Mucosa of gallbladder (tissue), 1 donor: ENCODE results near the gene USH2A. TPM values are rescaled to one million over a fixed set of nuclear protein-coding genes. Genes with fewer than 3 reads are reported as not detected.

Experiments
- DNase-seq: peaks from one replicate; pipeline ENCODE4 v3.0.0-alpha.2; 2020; ENCODE audit warnings: low spot score
- total RNA-seq: library from RNA; stranded (reverse); gene quantifications from one replicate; pipeline ENCODE4 v1.2.1, GENCODE V29; 2021
- donor health status: DM: no; HTN: no; CAD: no.

The USH2A gene
- total RNA-seq, 1 donor from 2014 or later, result 0.03 TPM

GRCh38 chr1:216290074-216290473 is 133.2 kb downstream of the USH2A start:
- DNase-seq, result no peak

GRCh38 chr1:216285052-216285451 is 138.2 kb downstream of the USH2A start:
- DNase-seq, result no peak

DNA sequence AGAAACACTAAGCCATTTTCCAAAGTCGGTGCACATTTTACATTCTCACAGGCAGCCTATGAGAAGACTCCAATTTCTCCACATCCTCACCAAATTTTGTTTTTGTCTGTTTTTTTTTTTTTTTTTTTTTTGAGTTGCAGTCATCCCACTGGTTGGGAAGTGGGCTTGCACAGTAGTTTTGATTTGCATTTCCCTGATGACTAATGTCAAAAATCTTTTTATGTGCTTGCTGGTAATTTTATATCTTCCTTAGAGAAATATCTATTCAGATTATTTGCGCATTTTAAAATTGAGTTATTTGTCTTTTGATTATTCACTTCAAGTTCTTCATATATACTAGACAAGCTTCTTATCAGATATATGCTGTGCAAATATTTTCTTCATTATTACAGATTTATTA is 141.5 kb downstream of the USH2A start:
- DNase-seq, result no peak

- no peak for DNase-seq
These were observed 153.0 kb downstream of the USH2A start for GRCh38 chr1:216270086-216270773.

DNA sequence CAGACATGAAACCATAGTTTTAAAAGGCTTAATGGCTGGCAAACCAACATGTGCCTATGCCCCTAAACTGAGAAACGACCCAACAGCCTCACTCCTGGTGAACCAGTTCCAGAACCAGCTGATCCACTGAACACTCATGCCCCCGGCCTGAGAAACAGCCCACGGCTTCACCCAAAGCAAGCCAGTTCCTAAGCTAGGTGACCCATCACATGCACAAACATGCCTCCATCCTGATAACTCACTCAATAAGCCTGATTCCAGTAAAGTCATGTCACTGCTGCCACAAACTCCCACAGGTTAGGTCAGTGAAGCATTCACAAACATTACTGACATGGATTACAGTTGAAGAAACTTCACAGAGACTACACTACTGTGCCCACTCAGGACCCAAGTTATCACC is 161.6 kb downstream of the USH2A start:
- no peak for DNase-seq

- no peak for DNase-seq
These were observed 164.4 kb downstream of the USH2A start for GRCh38 chr1:216258856-216259255.

- no peak for DNase-seq
These were observed 164.9 kb downstream of the USH2A start for GRCh38 chr1:216258386-216258785.

- no peak for DNase-seq
These were observed 172.4 kb downstream of the USH2A start for GRCh38 chr1:216250861-216251260.

DNA sequence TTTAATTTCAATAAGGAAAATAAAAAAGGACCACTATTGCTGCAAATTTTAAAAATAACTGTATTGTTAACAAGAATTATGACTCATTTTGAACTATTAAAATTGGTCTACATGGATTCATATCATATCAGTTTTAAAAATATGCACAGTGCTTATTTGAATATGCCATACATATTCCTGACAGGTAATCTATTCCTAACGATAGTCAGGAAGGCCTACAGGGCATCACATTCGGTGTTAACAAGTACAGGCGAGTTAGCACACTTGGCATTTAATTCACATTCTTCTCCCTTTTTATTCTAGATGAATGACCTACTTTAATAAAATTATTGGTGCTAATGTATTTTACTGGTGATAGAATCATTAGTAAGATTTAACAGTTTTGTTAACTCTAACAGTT is 174.6 kb downstream of the USH2A start:
- no peak for DNase-seq

DNA sequence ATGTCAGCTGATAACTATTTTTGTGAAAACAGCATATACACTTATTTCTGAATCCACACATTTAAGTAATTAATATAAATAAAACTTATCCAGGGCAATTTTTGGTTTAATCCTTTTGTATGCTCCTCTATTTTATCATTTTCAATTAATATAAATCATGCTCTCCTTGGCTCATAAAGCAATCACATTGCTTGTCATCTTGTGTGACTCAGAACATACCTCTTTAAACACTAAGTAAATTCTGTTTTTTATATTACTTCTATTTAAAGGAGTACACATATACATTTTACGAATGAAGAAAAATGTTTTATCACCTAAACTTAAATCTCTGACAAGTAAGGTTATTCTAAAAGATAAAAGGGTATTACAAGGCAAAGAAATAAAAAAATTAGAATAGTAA is 175.3 kb downstream of the USH2A start:
- DNase-seq, result no peak

GRCh38 chr1:216246577-216247203 is 176.6 kb downstream of the USH2A start:
- no peak for DNase-seq

DNA sequence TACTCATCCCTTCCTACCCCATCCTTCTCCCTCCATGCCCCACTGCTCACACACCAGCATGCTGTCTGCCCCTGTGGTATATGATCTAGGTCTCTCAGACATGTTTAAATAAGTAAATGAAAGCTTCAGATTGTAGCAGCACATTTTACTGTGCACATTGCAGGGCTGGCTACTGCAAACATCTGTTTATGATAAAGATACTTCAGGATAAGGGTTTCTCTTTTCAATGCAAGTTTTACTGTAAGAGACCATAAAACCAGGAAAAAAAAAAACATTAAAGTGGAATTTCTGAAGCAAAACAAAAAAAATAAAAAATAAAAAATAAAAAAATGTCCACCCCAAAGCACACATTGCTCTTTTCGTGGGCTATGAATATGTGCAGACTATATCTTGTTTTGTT is 184.4 kb downstream of the USH2A start:
- no peak for DNase-seq

- no peak for DNase-seq
These were observed 185.2 kb downstream of the USH2A start for GRCh38 chr1:216237927-216238542.

DNA sequence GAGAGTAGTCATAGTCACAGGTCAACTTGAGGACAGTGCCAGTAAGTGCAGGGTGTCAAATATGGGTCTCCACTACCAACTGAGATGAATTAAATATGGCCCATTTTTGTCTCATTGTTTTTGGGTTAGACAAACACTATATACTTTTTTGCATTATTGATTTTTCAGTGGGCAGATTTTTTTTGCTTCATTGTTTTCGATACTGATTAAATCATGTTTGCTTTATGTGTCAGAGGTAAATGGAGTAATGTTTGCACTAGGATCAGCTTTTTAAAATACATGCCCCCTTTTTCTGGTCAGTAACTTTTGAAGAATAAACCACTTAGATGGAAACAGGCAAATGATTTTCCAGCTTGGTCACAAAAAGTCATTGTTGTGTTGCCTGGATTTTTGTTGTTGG is 199.0 kb downstream of the USH2A start:
- no peak for DNase-seq

DNA sequence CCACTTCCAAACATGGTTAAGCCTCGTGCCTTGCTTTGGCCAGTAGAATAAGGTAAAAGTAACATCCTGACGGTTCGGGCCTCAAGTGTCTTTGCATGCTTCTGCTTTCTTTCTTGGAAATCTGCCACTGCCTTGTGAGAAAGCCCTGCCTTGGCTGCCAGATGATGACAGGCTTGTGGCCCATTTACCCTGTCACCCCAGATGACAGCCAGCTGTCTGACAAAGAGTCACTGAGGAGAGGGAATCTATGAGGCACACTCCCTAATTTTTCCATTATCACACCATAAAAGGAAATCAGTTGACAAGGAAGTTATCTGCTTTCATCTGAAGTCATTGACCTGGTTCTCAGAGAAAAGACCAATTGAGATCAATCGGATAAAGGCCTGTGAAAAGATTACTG is 199.8 kb downstream of the USH2A start:
- DNase-seq, result peak; percentile 60

- no peak for DNase-seq
These were observed 201.0 kb downstream of the USH2A start for GRCh38 chr1:216222288-216222687.

DNA sequence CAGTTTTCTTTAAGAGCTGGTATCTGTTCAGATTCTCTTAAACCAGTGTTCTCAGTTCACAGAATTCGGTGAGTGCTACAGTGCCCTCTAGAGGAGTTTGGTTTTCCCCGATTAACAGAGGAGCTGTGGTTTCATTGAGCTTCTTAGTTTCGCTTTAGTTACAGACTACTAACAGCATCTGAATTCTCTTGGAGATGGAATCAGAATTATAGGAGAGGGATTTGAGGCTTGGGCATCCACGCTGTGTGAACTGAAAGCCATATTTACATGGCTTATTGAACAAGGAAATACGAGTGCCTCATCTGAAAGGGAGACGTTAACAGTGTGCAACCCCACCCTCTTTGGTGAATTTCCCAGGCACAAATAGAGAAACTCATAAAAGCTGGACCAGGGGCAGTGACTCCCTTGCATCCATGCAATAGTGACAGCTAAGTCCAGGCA is 202.0 kb downstream of the USH2A start:
- DNase-seq, result peak; percentile 72

- no peak for DNase-seq
These were observed 206.9 kb downstream of the USH2A start for GRCh38 chr1:216216305-216216704.

- DNase-seq, result no peak
These were observed 208.1 kb downstream of the USH2A start for GRCh38 chr1:216215169-216215568.

DNA sequence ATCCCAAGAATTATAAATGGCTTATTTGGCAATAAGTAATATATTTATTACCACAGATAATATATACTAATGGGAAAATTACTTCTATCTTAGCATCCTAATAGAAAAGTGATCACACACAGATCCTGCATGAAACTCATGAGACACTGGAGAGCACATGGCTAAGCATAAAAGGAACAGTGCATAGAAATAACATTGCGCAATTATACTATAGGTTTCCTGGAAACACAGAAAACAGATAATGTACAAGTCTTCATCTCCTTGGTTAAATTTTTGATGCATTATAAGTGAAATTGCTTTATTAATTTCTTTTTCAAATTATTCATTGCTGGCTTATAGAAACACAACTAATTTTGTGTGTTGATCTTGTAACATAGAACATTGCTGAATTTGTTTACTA is 210.4 kb downstream of the USH2A start:
- no peak for DNase-seq

GRCh38 chr1:216210081-216210480 is 213.2 kb downstream of the USH2A start:
- DNase-seq, result peak; percentile 34

GRCh38 chr1:216209125-216209524 is 214.1 kb downstream of the USH2A start:
- DNase-seq, result no peak

DNA sequence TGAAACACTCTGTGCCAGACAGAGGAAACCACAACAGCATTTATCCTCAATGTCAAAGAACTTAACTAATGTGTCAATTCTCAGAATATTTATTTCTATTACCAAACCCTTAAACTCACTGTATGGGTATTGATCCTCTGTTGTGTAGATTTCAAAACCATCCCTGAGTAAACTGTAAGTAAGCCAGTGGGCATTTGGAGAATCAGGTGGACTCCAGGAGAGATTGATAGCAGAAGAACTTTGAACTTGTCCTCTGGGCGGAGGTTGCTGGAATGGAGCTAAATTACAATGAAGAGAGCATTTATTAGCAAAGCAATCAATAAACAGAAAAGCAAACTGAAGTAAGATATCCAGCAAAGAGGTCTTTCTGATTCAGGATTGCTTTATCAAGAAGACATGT is 216.1 kb downstream of the USH2A start:
- DNase-seq, result peak; percentile 74
